ENCODE measurements around the gene PNMT.

DNA sequence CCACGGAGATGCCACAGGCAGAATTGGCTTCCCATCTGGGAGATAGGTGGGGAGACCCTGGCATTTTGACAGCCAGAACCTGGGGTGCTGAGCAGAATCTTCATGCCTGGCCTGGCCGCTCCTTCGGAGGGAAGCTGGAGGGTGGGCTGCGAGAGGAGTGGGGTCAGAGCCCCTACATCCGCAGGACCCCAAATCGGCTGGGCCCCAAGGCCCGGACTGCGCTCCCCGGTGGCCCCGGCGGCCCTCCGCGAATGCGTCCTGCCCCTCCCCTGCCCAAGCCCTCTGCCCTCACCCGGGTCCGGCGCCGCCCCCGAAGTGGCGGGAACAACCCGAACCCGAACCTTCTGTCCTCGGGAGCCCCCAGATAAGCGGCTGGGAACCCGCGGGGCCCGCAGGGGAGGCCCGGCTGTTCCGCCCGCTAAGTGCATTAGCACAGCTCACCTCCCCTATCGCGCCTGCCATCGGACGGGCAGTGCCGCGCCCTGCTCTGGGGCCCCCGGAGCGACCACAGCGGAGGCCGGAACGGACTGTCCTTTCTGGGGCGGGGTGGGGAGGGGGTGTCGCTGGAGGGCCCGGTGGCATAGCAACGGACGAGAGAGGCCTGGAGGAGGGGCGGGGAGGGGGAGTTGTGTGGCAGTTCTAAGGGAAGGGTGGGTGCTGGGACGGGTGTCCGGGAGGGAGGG is 850 bp upstream of the PNMT start:
- no peak for TF ChIP-seq YY1 (IDR thresholded peaks at IDR 0.05; ENCODE audit: low read depth, low read length)
- peak; percentile 40 for TF ChIP-seq EZH2 (IDR thresholded peaks at IDR 0.05; ENCODE audit: low read depth, low read length, severe bottlenecking)
- TF ChIP-seq POLR2AphosphoS5 (IDR thresholded peaks at IDR 0.05; ENCODE audit: low read depth, low read length), result no peak
- no peak for TF ChIP-seq EP300 (IDR thresholded peaks at IDR 0.05; ENCODE audit: borderline replicate concordance in 1 of 2, low read depth in 2 of 2, low read length in 2 of 2)
- TF ChIP-seq, protein P1, sequence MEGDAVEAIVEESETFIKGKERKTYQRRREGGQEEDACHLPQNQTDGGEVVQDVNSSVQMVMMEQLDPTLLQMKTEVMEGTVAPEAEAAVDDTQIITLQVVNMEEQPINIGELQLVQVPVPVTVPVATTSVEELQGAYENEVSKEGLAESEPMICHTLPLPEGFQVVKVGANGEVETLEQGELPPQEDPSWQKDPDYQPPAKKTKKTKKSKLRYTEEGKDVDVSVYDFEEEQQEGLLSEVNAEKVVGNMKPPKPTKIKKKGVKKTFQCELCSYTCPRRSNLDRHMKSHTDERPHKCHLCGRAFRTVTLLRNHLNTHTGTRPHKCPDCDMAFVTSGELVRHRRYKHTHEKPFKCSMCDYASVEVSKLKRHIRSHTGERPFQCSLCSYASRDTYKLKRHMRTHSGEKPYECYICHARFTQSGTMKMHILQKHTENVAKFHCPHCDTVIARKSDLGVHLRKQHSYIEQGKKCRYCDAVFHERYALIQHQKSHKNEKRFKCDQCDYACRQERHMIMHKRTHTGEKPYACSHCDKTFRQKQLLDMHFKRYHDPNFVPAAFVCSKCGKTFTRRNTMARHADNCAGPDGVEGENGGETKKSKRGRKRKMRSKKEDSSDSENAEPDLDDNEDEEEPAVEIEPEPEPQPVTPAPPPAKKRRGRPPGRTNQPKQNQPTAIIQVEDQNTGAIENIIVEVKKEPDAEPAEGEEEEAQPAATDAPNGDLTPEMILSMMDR (IDR thresholded peaks at IDR 0.05; ENCODE audit: control extremely low read depth in 1 of 3, insufficient read depth in 1 of 3, low read depth in 1 of 3, low read length in 3 of 3), result no peak
- TF ChIP-seq RFX5 (IDR thresholded peaks at IDR 0.05; ENCODE audit: borderline replicate concordance, low read depth, low read length), result no peak
